DOHH2 (cell line): ENCODE data around the gene ERG.

Source experiments
- H3F3A ChIP-seq: fragments of 200-600 bp; sonication (generic), shearing (Covaris generic); 2 replicates; pipeline ENCODE4 v1.6.0; 2016; ENCODE audit warnings: antibody characterized with exemption, mild to moderate bottlenecking; ENCODE audit not compliant: control insufficient read depth, insufficient read depth
- H3K27ac ChIP-seq: fragments of 200-600 bp; sonication (generic); 2 replicates; pipeline ENCODE4 v1.5.1; 2014; ENCODE audit warnings: low read depth, mild to moderate bottlenecking, low read length, moderate library complexity
- H3K27me3 ChIP-seq: fragments of 200-600 bp; sonication (generic); 2 replicates; pipeline ENCODE4 v1.6.1; 2014; ENCODE audit warnings: mild to moderate bottlenecking, low read length, mixed read lengths; ENCODE audit not compliant: control insufficient read depth
- H3K36me3 ChIP-seq: fragments of 200-600 bp; sonication (generic); 2 replicates; pipeline ENCODE4 v1.6.1; 2014; ENCODE audit warnings: mild to moderate bottlenecking, low read length, moderate library complexity, mixed read lengths; ENCODE audit not compliant: control insufficient read depth
- H3K4me1 ChIP-seq: fragments of 200-600 bp; sonication (generic); 2 replicates; pipeline ENCODE4 v1.6.1; 2014; ENCODE audit warnings: mild to moderate bottlenecking, low read length, mixed read lengths; ENCODE audit not compliant: control insufficient read depth
- H3K4me2 ChIP-seq: fragments of 200-600 bp; sonication (generic); 2 replicates; pipeline ENCODE4 v1.6.0; 2014; ENCODE audit warnings: mild to moderate bottlenecking, low read length, moderate library complexity
- H3K4me3 ChIP-seq: fragments of 200-600 bp; sonication (generic); 2 replicates; pipeline ENCODE4 v1.5.1; 2014; ENCODE audit warnings: mild to moderate bottlenecking, low read length, mixed read lengths
- H3K79me2 ChIP-seq: fragments of 200-600 bp; sonication (generic); 2 replicates; pipeline ENCODE4 v1.6.1; 2014; ENCODE audit warnings: mild to moderate bottlenecking, low read length, mixed read lengths; ENCODE audit not compliant: control insufficient read depth
- H3K9me2 ChIP-seq: fragments of 200-600 bp; sonication (generic); replicated peaks from 2 replicates; pipeline ENCODE4 v1.6.1; 2014; ENCODE audit warnings: mild to moderate bottlenecking, low read length, mixed read lengths; ENCODE audit not compliant: control insufficient read depth
- H3K9me3 ChIP-seq: fragments of 200-600 bp; sonication (generic); 2 replicates; pipeline ENCODE4 v1.6.1; 2014; ENCODE audit warnings: antibody characterized with exemption, low read length, mixed read lengths; ENCODE audit not compliant: control insufficient read depth, insufficient read depth
- H4K20me1 ChIP-seq: fragments of 200-600 bp; sonication (generic); 2 replicates; pipeline ENCODE4 v1.6.0; 2014; ENCODE audit warnings: low read depth, mild to moderate bottlenecking, antibody characterized with exemption, low read length, moderate library complexity; ENCODE audit not compliant: control insufficient read depth, insufficient read depth
- EZH2phosphoT487 ChIP-seq: fragments of 200-600 bp; sonication (generic); IDR thresholded peaks from 2 replicates; pipeline ENCODE4 v1.6.1; 2017; ENCODE audit warnings: borderline replicate concordance, mild to moderate bottlenecking, antibody characterized with exemption, low read length, moderate library complexity, mixed read lengths
- TF ChIP-seq, protein P1 (sequence below): fragments of 200-600 bp; sonication (generic); IDR thresholded peaks from one replicate; pipeline ENCODE4 v1.5.1; 2014; ENCODE audit warnings: antibody characterized with exemption, mild to moderate bottlenecking, low read depth, low read length; ENCODE audit not compliant: poor library complexity, severe bottlenecking

ERG gene

DNA sequence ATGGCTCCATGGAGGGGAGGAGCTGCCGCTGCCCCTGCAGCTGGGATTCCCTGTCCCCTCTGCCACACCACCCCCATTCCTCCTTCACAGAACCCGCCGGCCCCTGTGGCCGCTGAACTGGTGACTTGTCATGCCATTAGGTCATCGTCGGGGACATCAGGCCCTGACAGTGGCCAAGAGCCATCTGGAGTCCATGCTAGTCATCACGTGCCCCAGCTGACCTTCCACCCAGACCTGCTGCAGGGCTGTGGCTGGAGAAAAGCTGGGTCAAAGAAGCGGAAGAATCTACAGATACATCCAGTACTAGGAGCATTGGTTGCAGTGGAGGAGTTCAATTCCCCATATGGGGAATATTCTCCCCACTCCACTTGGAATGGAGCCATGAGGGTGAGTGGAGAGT, 163.4 kb downstream of the ERG start:
- H4K20me1 ChIP-seq: no peaks in the 10 kb centered on the region
- no peaks in the 10 kb centered on the region for H3K4me1 ChIP-seq
- no peak overlapping the region for H3K4me3 ChIP-seq
- H3K9me2 ChIP-seq: no peaks in the 10 kb centered on the region
- H3K9me3 ChIP-seq: no peaks in the 10 kb centered on the region
- no peaks in the 10 kb centered on the region for H3K79me2 ChIP-seq
- no peak overlapping the region for H3K4me2 ChIP-seq
- H3F3A ChIP-seq: no peaks in the 10 kb centered on the region
- no peak overlapping the region for H3K27ac ChIP-seq
- TF ChIP-seq EZH2phosphoT487: no peak
- TF ChIP-seq, protein P1, sequence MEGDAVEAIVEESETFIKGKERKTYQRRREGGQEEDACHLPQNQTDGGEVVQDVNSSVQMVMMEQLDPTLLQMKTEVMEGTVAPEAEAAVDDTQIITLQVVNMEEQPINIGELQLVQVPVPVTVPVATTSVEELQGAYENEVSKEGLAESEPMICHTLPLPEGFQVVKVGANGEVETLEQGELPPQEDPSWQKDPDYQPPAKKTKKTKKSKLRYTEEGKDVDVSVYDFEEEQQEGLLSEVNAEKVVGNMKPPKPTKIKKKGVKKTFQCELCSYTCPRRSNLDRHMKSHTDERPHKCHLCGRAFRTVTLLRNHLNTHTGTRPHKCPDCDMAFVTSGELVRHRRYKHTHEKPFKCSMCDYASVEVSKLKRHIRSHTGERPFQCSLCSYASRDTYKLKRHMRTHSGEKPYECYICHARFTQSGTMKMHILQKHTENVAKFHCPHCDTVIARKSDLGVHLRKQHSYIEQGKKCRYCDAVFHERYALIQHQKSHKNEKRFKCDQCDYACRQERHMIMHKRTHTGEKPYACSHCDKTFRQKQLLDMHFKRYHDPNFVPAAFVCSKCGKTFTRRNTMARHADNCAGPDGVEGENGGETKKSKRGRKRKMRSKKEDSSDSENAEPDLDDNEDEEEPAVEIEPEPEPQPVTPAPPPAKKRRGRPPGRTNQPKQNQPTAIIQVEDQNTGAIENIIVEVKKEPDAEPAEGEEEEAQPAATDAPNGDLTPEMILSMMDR: no peak
- no peaks in the 10 kb centered on the region for H3K36me3 ChIP-seq
- H3K27me3 ChIP-seq: no peaks in the 10 kb centered on the region

DNA sequence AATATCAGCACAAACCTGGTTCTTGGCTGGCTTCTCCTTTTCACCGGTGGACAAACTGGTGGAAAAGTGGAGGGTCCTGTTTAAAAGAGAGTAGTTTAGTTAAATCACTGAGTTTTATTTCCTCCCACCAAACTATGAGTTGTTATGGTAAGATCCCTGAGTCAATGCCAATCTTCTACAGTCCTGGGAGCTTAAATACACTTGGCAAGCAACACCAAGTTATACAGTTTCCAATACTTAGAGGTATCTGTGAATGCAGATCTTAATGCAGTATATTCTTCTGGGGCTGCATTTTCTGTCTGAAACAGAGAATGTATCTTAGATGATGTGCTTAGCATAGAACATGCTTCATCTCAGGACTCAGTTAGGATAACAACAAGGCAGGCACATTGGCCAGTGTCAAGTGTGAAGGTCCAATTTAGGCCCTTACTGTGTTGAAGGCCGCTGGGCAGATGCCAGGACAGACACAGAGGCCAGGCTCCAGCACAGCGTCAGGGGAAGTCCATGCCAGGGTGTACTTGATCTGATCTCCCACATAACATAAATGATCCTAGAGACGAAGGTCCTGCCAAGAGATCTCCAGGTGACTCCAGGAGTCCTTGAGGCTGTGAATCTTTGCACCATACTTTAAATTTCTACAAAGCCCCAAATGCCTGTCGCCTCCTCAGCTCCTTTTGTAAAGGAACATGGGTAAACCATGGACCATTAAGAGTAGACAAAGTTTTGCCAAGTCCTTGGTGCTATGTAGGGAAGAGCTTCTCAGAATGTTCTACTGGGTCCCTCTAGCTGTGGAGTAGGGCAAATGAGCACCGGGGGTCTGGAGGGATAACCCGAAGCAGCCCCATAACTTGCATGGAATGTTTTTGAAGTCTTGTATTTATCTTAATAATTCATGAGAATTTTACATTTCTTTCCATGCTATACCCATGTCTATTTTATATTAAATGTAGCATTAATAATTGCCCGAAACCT, 164.7 kb downstream of the ERG start:
- no peaks in the 10 kb centered on the region for H3F3A ChIP-seq
- H3K79me2 ChIP-seq: no peaks in the 10 kb centered on the region
- no peaks in the 10 kb centered on the region for H3K9me2 ChIP-seq
- no peak overlapping the region for H3K4me3 ChIP-seq
- no peaks in the 10 kb centered on the region for H3K9me3 ChIP-seq
- no peaks in the 10 kb centered on the region for H3K36me3 ChIP-seq
- no peaks in the 10 kb centered on the region for H3K27me3 ChIP-seq
- H3K4me2 ChIP-seq: no peak overlapping the region
- TF ChIP-seq EZH2phosphoT487: no peak
- TF ChIP-seq, protein P1: no peak
- H3K27ac ChIP-seq: no peak overlapping the region
- H3K4me1 ChIP-seq: no peaks in the 10 kb centered on the region
- no peaks in the 10 kb centered on the region for H4K20me1 ChIP-seq

DNA sequence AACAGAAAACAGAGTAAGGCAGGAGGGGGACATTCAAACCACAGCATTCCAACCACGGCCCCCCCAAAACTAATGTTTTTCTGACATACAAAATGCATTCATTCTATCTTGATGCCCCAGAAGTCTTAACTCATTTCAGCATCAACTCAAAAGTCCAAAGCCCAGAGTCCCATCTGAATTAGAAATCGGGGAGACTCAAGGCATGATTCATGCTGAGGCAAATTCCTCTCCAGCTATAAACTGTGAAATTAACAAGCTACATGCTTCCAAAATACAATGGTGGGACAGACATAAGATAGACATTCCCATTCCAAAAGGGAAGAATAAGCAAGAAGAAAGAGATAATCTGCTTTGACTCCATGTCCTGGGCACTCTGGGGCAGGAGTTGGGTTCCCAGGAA, 167.6 kb downstream of the ERG start:
- Histone ChIP-seq H3K27ac (no peak overlapping the region), H3K27me3 (no peaks in the 10 kb centered on the region), H3K4me2 (no peak overlapping the region), H3K36me3 (no peaks in the 10 kb centered on the region), H3K79me2 (no peaks in the 10 kb centered on the region), H3K9me3 (no peaks in the 10 kb centered on the region), H3K9me2 (no peaks in the 10 kb centered on the region), H3F3A (no peaks in the 10 kb centered on the region), H4K20me1 (no peaks in the 10 kb centered on the region), H3K4me3 (no peak overlapping the region), H3K4me1 (no peaks in the 10 kb centered on the region)
- TF ChIP-seq, protein P1: no peak
- no peak for TF ChIP-seq EZH2phosphoT487
